Heart right ventricle (tissue), 16 donors: ENCODE results near the gene ZNF318. TPM values are rescaled to one million over a fixed set of nuclear protein-coding genes. Genes with fewer than 3 reads are reported as not detected.

Source experiments
- ATAC-seq, 8 donors: fragments of 200-7000 bp; cut with Tn5 transposase; one replicate each; pipeline ENCODE4 v1.9.1; 2020; ENCODE audit warnings: mild to moderate bottlenecking in 8 of 8, moderate library complexity in 8 of 8, moderate number of reproducible peaks in 1 of 8
- DNase-seq, 2 donors: peaks; one replicate each; pipeline ENCODE4 v3.0.0-alpha.2; 2020
- H3K27ac ChIP-seq, 10 donors: fragments of 200-600 bp; sonication (generic) in 2 of 10; one replicate each; pipeline versions ENCODE4 v1.5.0 to v1.8.0; 2020 to 2022; ENCODE audit warnings: mild to moderate bottlenecking in 3 of 10
- H3K27me3 ChIP-seq, 7 donors: fragments of 200-600 bp; one replicate each; pipeline ENCODE4 v1.8.0; 2021 to 2022; ENCODE audit warnings: mild to moderate bottlenecking in 2 of 7
- H3K36me3 ChIP-seq, 9 donors: fragments of 200-600 bp; sonication (generic) in 1 of 9; one replicate each; pipeline versions ENCODE4 v1.5.0 to v1.8.0; 2020 to 2022; ENCODE audit warnings: mild to moderate bottlenecking in 2 of 9
- H3K4me1 ChIP-seq, 9 donors: fragments of 200-600 bp; sonication (generic) in 1 of 9; one replicate each; pipeline versions ENCODE4 v1.5.0 to v1.8.0; 2020 to 2022; ENCODE audit warnings: mild to moderate bottlenecking in 4 of 9
- H3K4me3 ChIP-seq, 10 donors: fragments of 200-600 bp; sonication (generic) in 2 of 10; one replicate each; pipeline versions ENCODE4 v1.5.0 to v1.8.0; 2020 to 2022; ENCODE audit warnings: mild to moderate bottlenecking in 7 of 10, moderate library complexity in 2 of 10
- H3K9me3 ChIP-seq, 11 donors: fragments of 200-600 bp in 10 of 11; sonication (generic) in 2 of 11; one replicate each; pipeline versions ENCODE4 v1.5.0 to v1.8.0; 2013 to 2022; ENCODE audit warnings: mild to moderate bottlenecking in 2 of 11, control low read depth in 1 of 11, moderate library complexity in 1 of 11
- WGBS, 2 donors: extraction: QIAGEN DNeasy Blood & Tissue Kit; methylation state at CpG; one replicate each; pipeline ENCODE4 v1.1.7; 2013; ENCODE audit warnings: inconsistent platforms in 1 of 2; 5-methylcytosine and 5-hydroxymethylcytosine counted together
- intact Hi-C, 10 donors: fragments of 100-400 bp; cut with DNase I; formaldehyde crosslinking; loops; one replicate each; pipeline versions ENCODE4 v1.11.1 to v1.14.2; 2022
- polyA plus RNA-seq, 2 donors: library from polyadenylated mRNA; stranded (reverse); fragments of 200-250 nt; gene quantifications; one replicate each; pipeline ENCODE4 v1.2.3, GENCODE V29; 2013
- total RNA-seq, 10 donors: library from RNA; stranded (reverse); fragmentation: NEBNext Ultra II Directional in 3 of 10; extraction: Animal tissue kit (Norgen Biotek cat#: 25700) in 3 of 10; gene quantifications; one replicate each; pipeline versions ENCODE4 v1.2.1 to v1.2.4, GENCODE V29; 2021 to 2023
- TF ChIP-seq, protein P1 (sequence below), 9 donors: fragments of 200-600 bp; sonication (generic) in 2 of 9; IDR thresholded peaks; one replicate each; pipeline versions ENCODE4 v1.5.0 to v1.8.0; 2021 to 2022; ENCODE audit warnings: antibody characterized with exemption in 9 of 9, mild to moderate bottlenecking in 5 of 9, moderate library complexity in 1 of 9
- donor health status: Arrhythmogenic right ventricular cardiomyopathy.
- donor health status: ischemic (EF 13 %, LVEDD 7.1; RV severe dilation, severe dysfunction).
- donor health status: healthy with polysubstance abuse.
- donor health status: DM: no; HTN: yes; CAD: no.
- donor health status: DM: no; HTN: no; CAD: no.
- donor health status: ischemic (EF 25% LVEDD 6.9; RV normal size, moderate dysfunction).
- donor health status: ischemic (EF 25% LVEDD 5.7; RV mildly dilated, moderate dysfunction).
- donor health status: healthy.
- donor health status: DM: yes; HTN: yes; CAD: no.
- donor health status: Ischemic cardiomyopathy.
- donor health status: ischemic (EF 35%, LVEDD 5.7; RV mildly dilated, moderate dysfunction).
- donor health status: nonischemic (EF 11% LVEDD 7.7; RV severe dilation, severe dysfunction).
- donor health status: DM: yes; HTN: yes; CAD: no.
- donor health status: PGD.
- donor health status: ischemic (EF 29% LVEDD 5.4; RV normal size, mild dysfunction).
- donor health status: nonischemic (EF 23%, LVEDD 6.1; RV moderate dilation, normal function).

Gene ZNF318
- total and polyA plus RNA-seq, 12 donors: 3.4 to 20.4 (median 13.7) TPM

DNA sequence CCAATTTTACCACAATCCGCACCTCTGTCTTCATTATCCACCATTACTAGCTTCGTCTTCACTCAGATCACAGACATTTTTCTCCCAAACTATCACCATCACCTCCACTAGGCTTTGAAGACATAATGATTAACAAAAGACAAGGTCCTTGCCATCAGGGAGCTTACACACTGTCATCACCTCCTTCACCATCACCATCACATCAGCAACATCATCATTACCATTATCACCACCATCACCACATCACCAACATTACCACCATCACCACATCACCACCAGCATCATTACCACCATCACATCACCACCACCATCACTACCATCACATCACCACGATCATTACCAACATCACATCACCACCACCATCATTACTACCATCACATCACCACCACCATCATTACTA is 75.7 kb downstream of the ZNF318 start:
- H3K27ac ChIP-seq: no peak overlapping the region
- no peak overlapping the region for H3K4me3 ChIP-seq
- DNase-seq (no peak), ATAC-seq (no peak)
- TF ChIP-seq, protein P1, sequence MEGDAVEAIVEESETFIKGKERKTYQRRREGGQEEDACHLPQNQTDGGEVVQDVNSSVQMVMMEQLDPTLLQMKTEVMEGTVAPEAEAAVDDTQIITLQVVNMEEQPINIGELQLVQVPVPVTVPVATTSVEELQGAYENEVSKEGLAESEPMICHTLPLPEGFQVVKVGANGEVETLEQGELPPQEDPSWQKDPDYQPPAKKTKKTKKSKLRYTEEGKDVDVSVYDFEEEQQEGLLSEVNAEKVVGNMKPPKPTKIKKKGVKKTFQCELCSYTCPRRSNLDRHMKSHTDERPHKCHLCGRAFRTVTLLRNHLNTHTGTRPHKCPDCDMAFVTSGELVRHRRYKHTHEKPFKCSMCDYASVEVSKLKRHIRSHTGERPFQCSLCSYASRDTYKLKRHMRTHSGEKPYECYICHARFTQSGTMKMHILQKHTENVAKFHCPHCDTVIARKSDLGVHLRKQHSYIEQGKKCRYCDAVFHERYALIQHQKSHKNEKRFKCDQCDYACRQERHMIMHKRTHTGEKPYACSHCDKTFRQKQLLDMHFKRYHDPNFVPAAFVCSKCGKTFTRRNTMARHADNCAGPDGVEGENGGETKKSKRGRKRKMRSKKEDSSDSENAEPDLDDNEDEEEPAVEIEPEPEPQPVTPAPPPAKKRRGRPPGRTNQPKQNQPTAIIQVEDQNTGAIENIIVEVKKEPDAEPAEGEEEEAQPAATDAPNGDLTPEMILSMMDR (IDR thresholded peaks at IDR 0.05): no peak
- peaks cover 0 to 13% (median 7%) of the 10 kb centered on the region in 7 donors for H3K27me3 ChIP-seq
- intact Hi-C loops: no loop called here
- peaks cover 0 to 11% (median 0%) of the 10 kb centered on the region in 9 donors for H3K4me1 ChIP-seq
- H3K36me3 ChIP-seq: no peaks in the 10 kb centered on the region
- WGBS, 2 donors: 94% methylated on average over 3 of the region's 3 CpGs
- no peaks in the 10 kb centered on the region for H3K9me3 ChIP-seq

DNA sequence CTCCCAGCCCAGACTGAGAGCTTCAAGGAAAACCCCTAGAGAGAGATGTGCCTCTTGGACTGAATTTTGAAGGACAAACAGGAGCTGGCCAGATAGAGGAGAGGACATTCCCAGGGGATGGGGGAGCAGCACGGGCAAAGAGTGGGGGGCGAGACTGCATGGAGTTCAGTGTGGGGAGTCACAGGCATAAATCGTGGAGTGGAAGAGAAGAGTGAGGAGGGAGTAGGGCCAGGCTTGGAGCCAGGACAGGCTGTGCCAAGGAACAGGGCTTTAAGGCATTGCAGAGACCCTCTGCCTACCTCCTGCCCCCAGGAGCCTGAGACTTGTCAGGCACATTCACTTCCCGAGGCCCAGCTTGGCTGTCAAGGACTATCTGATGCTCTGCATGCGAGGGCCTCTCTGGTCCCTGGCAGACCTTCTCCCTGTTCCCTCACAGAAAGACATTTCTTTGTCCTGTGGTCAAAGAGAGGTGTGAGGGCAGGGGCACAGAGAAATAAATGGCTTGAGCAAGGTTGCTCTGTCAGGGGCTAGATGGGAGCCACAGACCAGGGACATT is 76.6 kb downstream of the ZNF318 start:
- TF ChIP-seq, protein P1 (IDR thresholded peaks at IDR 0.05): no peak
- Histone ChIP-seq H3K9me3 (no peaks in the 10 kb centered on the region), H3K4me1 (peaks cover 0 to 6% (median 0%) of the 10 kb centered on the region in 9 donors), H3K27me3 (peaks cover 0 to 5% (median 0%) of the 10 kb centered on the region in 7 donors), H3K4me3 (no peak overlapping the region), H3K27ac (no peak overlapping the region), H3K36me3 (no peaks in the 10 kb centered on the region)
- WGBS, 2 donors: 75 to 77% methylated on average over 5 of the region's 5 CpGs
- DNase-seq (no peak), ATAC-seq (no peak)
- intact Hi-C loops: no loop called here

DNA sequence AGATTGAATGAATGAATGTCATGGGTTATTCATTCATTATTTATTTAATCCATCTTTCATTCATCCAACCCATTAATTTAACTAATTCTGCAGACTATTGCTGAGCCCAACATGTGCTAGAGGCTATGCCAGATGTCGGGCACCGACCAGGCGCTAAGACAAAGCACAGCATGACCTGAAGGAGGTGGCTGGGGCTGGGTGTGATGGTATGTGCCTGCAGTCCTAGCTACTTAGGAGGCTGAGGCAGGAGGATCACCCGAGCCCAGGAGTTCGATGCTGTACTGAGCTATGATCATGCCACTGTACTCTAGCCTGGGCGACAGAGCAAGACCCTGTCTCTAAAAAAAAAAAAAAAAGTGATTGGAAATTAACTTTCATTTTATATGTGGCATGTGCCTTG is 77.1 kb downstream of the ZNF318 start:
- TF ChIP-seq, protein P1 (IDR thresholded peaks at IDR 0.05): no peak
- WGBS, 2 donors: 93 to 94% methylated on average over 6 of the region's 6 CpGs
- Histone ChIP-seq H3K4me1 (peaks cover 0 to 1% (median 0%) of the 10 kb centered on the region in 9 donors), H3K27ac (no peak overlapping the region), H3K27me3 (no peaks in the 10 kb centered on the region), H3K36me3 (no peaks in the 10 kb centered on the region), H3K4me3 (no peak overlapping the region), H3K9me3 (no peaks in the 10 kb centered on the region)
- intact Hi-C loops: no loop called here
- DNase-seq: no peak
- ATAC-seq: no peak

DNA sequence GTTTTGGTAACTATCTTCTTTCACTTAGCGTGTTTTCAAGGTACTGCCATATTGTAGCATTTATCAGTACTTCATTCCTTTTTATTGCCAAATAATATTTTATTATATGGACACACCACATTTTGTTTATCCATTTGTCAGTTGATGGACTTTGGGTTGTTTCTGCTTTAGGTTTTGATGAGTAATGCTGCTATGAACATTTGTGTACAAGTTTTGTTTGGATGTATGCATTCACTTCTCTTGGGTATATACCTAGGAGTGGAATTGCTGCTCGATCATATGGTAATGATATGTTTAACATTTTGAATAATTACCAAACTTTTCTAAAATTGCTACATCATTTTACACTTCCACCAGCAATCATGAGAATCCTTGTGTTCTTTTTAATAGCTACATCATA is 77.7 kb downstream of the ZNF318 start:
- 91 to 92% methylated on average over 2 of the region's 2 CpGs for WGBS, 2 donors
- intact Hi-C loops: no loop called here
- H3K4me1 ChIP-seq: no peaks in the 10 kb centered on the region

More for the DNA sequence above, 77.7 kb downstream of the ZNF318 start:
- no peaks in the 10 kb centered on the region for H3K36me3 ChIP-seq
- no peaks in the 10 kb centered on the region for H3K9me3 ChIP-seq
- no peak overlapping the region for H3K4me3 ChIP-seq
- no peak for ATAC-seq
- TF ChIP-seq, protein P1 (IDR thresholded peaks at IDR 0.05): no peak
- H3K27ac ChIP-seq: no peak overlapping the region
- peaks cover 0 to 2% (median 0%) of the 10 kb centered on the region in 7 donors for H3K27me3 ChIP-seq
- no peak for DNase-seq
